ENCODE data around the gene RNF26. TPM values are rescaled to one million over a fixed set of nuclear protein-coding genes. Genes with fewer than 3 reads are reported as not detected.

RNF26 gene
- polyA plus RNA-seq, 1 of the 3 experiments (the other 2 are of a cell fraction): 31.9 TPM

DNA sequence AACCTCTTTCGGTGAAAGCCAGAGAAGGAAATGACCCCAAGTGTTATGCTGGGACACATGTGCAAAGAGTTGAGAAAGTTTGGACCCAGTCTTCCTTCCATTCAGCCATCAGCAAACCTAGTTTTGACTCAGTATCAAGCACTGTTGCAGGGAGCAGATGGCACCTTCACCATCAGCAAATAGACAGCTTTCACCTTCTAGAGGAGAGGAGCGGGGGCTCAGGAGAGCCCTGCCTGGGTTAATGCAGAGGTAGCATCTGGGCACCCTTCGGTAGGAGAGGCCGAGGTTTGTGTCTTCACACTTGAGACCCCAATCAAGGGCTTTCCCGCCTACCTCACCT, 28.4 kb downstream of the RNF26 start (continued):
- TF ChIP-seq, protein P1, sequence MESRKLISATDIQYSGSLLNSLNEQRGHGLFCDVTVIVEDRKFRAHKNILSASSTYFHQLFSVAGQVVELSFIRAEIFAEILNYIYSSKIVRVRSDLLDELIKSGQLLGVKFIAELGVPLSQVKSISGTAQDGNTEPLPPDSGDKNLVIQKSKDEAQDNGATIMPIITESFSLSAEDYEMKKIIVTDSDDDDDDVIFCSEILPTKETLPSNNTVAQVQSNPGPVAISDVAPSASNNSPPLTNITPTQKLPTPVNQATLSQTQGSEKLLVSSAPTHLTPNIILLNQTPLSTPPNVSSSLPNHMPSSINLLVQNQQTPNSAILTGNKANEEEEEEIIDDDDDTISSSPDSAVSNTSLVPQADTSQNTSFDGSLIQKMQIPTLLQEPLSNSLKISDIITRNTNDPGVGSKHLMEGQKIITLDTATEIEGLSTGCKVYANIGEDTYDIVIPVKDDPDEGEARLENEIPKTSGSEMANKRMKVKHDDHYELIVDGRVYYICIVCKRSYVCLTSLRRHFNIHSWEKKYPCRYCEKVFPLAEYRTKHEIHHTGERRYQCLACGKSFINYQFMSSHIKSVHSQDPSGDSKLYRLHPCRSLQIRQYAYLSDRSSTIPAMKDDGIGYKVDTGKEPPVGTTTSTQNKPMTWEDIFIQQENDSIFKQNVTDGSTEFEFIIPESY (IDR thresholded peaks at IDR 0.05; ENCODE audit: borderline replicate concordance, low read depth): no peak

DNA sequence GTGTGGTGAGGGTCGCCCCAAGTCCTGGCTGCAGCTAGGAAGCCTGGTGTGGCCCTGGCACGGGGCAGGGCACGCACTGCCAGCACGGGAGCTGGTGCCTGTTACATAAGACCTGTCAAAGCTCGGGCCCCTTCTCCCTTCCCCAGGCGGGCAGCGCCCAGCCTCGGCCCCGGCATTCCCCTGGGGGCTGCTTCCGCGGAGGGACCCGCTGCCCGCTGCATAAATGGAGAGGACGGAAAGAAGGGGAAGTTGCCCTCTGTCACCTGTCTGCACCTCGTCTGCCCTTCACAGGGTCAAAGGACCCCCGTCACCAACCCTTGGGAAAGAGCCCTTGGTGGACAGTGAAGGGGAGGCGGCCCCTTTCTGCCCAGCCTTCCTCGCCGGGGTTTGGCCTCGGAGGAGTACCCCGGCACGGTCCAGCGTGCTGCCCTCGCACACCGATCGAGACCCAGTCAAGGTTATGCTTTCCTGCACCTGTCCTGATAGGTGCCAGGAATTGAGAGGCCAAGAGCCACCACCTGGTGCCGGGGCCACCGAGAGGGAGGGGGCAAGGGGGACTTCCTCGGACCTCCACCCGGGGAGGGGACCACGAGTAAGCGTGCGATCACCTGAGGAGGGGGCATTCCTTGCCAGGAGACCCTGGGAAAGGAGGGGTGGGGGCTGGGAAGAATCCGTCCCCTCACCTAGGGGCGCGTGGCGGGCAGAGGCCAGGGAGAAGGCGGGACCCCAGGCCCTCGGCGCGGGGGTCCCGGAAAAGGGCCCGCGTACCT, 28.9 kb downstream of the RNF26 start:
- no peak for DNase-seq
- Histone ChIP-seq H3K4me2 (no peak overlapping the region), H3K4me1 (ENCODE audit: control insufficient read depth in 1 of 2, insufficient read depth in 2 of 2, low read depth in 1 of 2, low read length in 1 of 2) (peaks cover 29 to 61% of the 10 kb centered on the region in 2 experiments; a peak in 3 of 4 replicates), H3K9me2 (no peaks in the 10 kb centered on the region), H3F3A (replicated peaks; ENCODE audit: insufficient read depth) (peaks cover 21% of the 10 kb centered on the region), H3K36me3 (replicated peaks in 1 of 2; ENCODE audit: control insufficient read depth in 1 of 2, insufficient read depth in 2 of 2, low read length in 1 of 2) (peaks cover 0 to 3% of the 10 kb centered on the region in 2 experiments), H3K79me2 (ENCODE audit: insufficient read depth) (no peaks in the 10 kb centered on the region), H3K9me3 (no peaks in the 10 kb centered on the region), H4K20me1 (ENCODE audit: insufficient read depth) (no peaks in the 10 kb centered on the region), H2AFZ (ENCODE audit: low read depth) (no peak overlapping the region), H3K27ac (ENCODE audit: low read depth in 2 of 2, low read length in 1 of 2) (no peak overlapping the region), H3K27me3 (ENCODE audit: insufficient read depth) (no peaks in the 10 kb centered on the region), H3K9ac (no peak overlapping the region), H3K4me3 (ENCODE audit: low read depth in 2 of 2, low read length in 1 of 2) (peak overlapping the region in 1 of 2 experiments; percentile 49; a peak in 2 of 4 replicates)
- TF ChIP-seq NFIC (IDR thresholded peaks at IDR 0.05; ENCODE audit: borderline replicate concordance): no peak
- no peak for TF ChIP-seq TCF12 (IDR thresholded peaks at IDR 0.05)
- TF ChIP-seq, protein P2, sequence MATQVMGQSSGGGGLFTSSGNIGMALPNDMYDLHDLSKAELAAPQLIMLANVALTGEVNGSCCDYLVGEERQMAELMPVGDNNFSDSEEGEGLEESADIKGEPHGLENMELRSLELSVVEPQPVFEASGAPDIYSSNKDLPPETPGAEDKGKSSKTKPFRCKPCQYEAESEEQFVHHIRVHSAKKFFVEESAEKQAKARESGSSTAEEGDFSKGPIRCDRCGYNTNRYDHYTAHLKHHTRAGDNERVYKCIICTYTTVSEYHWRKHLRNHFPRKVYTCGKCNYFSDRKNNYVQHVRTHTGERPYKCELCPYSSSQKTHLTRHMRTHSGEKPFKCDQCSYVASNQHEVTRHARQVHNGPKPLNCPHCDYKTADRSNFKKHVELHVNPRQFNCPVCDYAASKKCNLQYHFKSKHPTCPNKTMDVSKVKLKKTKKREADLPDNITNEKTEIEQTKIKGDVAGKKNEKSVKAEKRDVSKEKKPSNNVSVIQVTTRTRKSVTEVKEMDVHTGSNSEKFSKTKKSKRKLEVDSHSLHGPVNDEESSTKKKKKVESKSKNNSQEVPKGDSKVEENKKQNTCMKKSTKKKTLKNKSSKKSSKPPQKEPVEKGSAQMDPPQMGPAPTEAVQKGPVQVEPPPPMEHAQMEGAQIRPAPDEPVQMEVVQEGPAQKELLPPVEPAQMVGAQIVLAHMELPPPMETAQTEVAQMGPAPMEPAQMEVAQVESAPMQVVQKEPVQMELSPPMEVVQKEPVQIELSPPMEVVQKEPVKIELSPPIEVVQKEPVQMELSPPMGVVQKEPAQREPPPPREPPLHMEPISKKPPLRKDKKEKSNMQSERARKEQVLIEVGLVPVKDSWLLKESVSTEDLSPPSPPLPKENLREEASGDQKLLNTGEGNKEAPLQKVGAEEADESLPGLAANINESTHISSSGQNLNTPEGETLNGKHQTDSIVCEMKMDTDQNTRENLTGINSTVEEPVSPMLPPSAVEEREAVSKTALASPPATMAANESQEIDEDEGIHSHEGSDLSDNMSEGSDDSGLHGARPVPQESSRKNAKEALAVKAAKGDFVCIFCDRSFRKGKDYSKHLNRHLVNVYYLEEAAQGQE (IDR thresholded peaks at IDR 0.05; ENCODE audit: low read depth, low read length): no peak
- TF ChIP-seq EZH2phosphoT487 (IDR thresholded peaks at IDR 0.05; ENCODE audit: borderline replicate concordance, low read depth): no peak
- TF ChIP-seq EP300 (IDR thresholded peaks at IDR 0.05; ENCODE audit: borderline replicate concordance in 1 of 2, low read depth in 1 of 2, low read length in 1 of 2): no peak
- TF ChIP-seq RAD21 (IDR thresholded peaks at IDR 0.05; ENCODE audit: low read length): no peak
- TF ChIP-seq FOXJ3 (CRISPR knock-in tag; IDR thresholded peaks at IDR 0.05): no peak
- TF ChIP-seq ELF1 (IDR thresholded peaks at IDR 0.05): no peak
- TF ChIP-seq, protein P3, sequence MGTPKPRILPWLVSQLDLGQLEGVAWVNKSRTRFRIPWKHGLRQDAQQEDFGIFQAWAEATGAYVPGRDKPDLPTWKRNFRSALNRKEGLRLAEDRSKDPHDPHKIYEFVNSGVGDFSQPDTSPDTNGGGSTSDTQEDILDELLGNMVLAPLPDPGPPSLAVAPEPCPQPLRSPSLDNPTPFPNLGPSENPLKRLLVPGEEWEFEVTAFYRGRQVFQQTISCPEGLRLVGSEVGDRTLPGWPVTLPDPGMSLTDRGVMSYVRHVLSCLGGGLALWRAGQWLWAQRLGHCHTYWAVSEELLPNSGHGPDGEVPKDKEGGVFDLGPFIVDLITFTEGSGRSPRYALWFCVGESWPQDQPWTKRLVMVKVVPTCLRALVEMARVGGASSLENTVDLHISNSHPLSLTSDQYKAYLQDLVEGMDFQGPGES (IDR thresholded peaks at IDR 0.05; ENCODE audit: low read depth, low read length): no peak
- TF ChIP-seq GATA2 (CRISPR knock-in tag; IDR thresholded peaks at IDR 0.05): no peak
- TF ChIP-seq FOSL2 (IDR thresholded peaks at IDR 0.05; ENCODE audit: borderline replicate concordance, low read depth): no peak
- no peak for TF ChIP-seq SMC3 (IDR thresholded peaks at IDR 0.05; ENCODE audit: low read depth, low read length)
- no peak for TF ChIP-seq MXI1 (IDR thresholded peaks at IDR 0.05; ENCODE audit: low read depth, low read length)
- TF ChIP-seq GABPA (IDR thresholded peaks at IDR 0.05; ENCODE audit: low read depth): no peak
- CTCF ChIA-PET: interaction anchor here (0.8 to 5.1 kb wide), 7 partner anchors 10 to 823 kb away, joined by 3 to 41 read pairs (median 5); no protein-coding TSS in a partner anchor
- POLR2A ChIA-PET: no interaction called here
- WGBS (ENCODE audit: low lambda C conversion rate): 65% methylated on average over 25 of the region's 44 CpGs
